OCI-LY1 (cell line): ENCODE results near the gene MYO5B.

Experiments
- H2AFZ ChIP-seq: fragments of 200-600 bp; sonication (generic), shearing (Covaris generic); 2 replicates; pipeline ENCODE4 v1.6.0; 2014; ENCODE audit warnings: antibody characterized with exemption, mild to moderate bottlenecking, low read length
- H3F3A ChIP-seq: fragments of 200-600 bp; sonication (generic), shearing (Covaris generic); 2 replicates; pipeline ENCODE4 v1.6.0; 2014; ENCODE audit warnings: mild to moderate bottlenecking, antibody characterized with exemption, low read length, moderate library complexity; ENCODE audit not compliant: insufficient read depth
- H3K27ac ChIP-seq: fragments of 200-600 bp; sonication (generic); 2 replicates; pipeline ENCODE4 v1.5.1; 2014; ENCODE audit warnings: low read length, mixed run types, mild to moderate bottlenecking, low read depth; ENCODE audit not compliant: poor library complexity, severe bottlenecking
- H3K27me3 ChIP-seq: fragments of 200-600 bp; sonication (generic); 2 replicates; pipeline ENCODE4 v1.6.0; 2014; ENCODE audit warnings: antibody characterized with exemption, mild to moderate bottlenecking, low read length, moderate library complexity; ENCODE audit not compliant: insufficient read depth
- H3K36me3 ChIP-seq: fragments of 200-600 bp; sonication (generic); 2 replicates; pipeline ENCODE4 v1.6.1; 2014; ENCODE audit warnings: mild to moderate bottlenecking, antibody characterized with exemption, low read length, moderate library complexity, mixed read lengths; ENCODE audit not compliant: insufficient read depth
- H3K4me1 ChIP-seq: fragments of 200-600 bp; sonication (generic); 2 replicates; pipeline ENCODE4 v1.5.1; 2014; ENCODE audit warnings: mild to moderate bottlenecking, low read length, moderate library complexity; ENCODE audit not compliant: insufficient read depth, severe bottlenecking
- H3K4me2 ChIP-seq: fragments of 200-600 bp; sonication (generic), shearing (Covaris generic); 2 replicates; pipeline ENCODE4 v1.6.1; 2014; ENCODE audit warnings: low read length
- H3K4me3 ChIP-seq: fragments of 200-600 bp; sonication (generic); 2 replicates; pipeline ENCODE4 v1.5.1; 2014; ENCODE audit warnings: low read length, low read depth, mild to moderate bottlenecking, mixed read lengths; ENCODE audit not compliant: poor library complexity, severe bottlenecking
- H3K79me2 ChIP-seq: fragments of 200-600 bp; shearing (Covaris generic); 2 replicates; pipeline ENCODE4 v1.6.1; 2016; ENCODE audit warnings: mixed run types, low read length, mixed read lengths; ENCODE audit not compliant: insufficient read depth
- H3K9ac ChIP-seq: fragments of 200-600 bp; sonication (generic), shearing (Covaris generic); 2 replicates; pipeline ENCODE4 v1.6.1; 2014; ENCODE audit warnings: mild to moderate bottlenecking, low read length, mixed read lengths
- H3K9me2 ChIP-seq: fragments of 200-600 bp; sonication (generic), shearing (Covaris generic); 2 replicates; pipeline ENCODE4 v1.6.1; 2014; ENCODE audit warnings: low read depth, mild to moderate bottlenecking, low read length, mixed read lengths
- H3K9me3 ChIP-seq: fragments of 200-600 bp; shearing (Covaris generic); 2 replicates; pipeline ENCODE4 v1.6.1; 2014; ENCODE audit warnings: low read length, mixed read lengths
- H4K20me1 ChIP-seq: fragments of 200-600 bp; sonication (generic), shearing (Covaris generic); 2 replicates; pipeline ENCODE4 v1.6.0; 2016; ENCODE audit warnings: mild to moderate bottlenecking, low read length; ENCODE audit not compliant: insufficient read depth
- CTCF ChIP-seq: fragments of 200-600 bp; sonication (generic), shearing (Covaris generic); IDR thresholded peaks from 2 replicates; pipeline ENCODE4 v1.5.1; 2017; ENCODE audit warnings: mild to moderate bottlenecking, antibody characterized with exemption, low read length, moderate library complexity, mixed read lengths
- EZH2 ChIP-seq: fragments of 200-600 bp; sonication (generic), shearing (Covaris generic); IDR thresholded peaks from 2 replicates; pipeline ENCODE4 v1.8.0; 2017; ENCODE audit warnings: borderline replicate concordance, mixed run types, mild to moderate bottlenecking, antibody characterized with exemption, low read length, moderate library complexity, mixed read lengths

MYO5B gene

GRCh38 chr18:49778826-49779465 is 416.0 kb downstream of the MYO5B start:
- H4K20me1 ChIP-seq, result no peaks in the 10 kb centered on the region
- no peaks in the 10 kb centered on the region for H3F3A ChIP-seq
- no peak for TF ChIP-seq CTCF
- no peak for TF ChIP-seq EZH2
- H2AFZ ChIP-seq, result no peak overlapping the region
- H3K9ac ChIP-seq, result no peak overlapping the region
- no peaks in the 10 kb centered on the region for H3K4me1 ChIP-seq
- H3K27me3 ChIP-seq, result no peaks in the 10 kb centered on the region
- H3K27ac ChIP-seq, result no peak overlapping the region
- H3K4me3 ChIP-seq, result no peak overlapping the region
- H3K9me2 ChIP-seq, result no peaks in the 10 kb centered on the region
- no peaks in the 10 kb centered on the region for H3K79me2 ChIP-seq
- no peak overlapping the region for H3K4me2 ChIP-seq
- peaks cover 19% of the 10 kb centered on the region for H3K36me3 ChIP-seq
- H3K9me3 ChIP-seq, result no peaks in the 10 kb centered on the region
